Activated CD4-positive, alpha-beta memory T cell treated with anti-CD3 and anti-CD28 coated beads for 36 hours (primary cell): Measurements from ENCODE around the gene FGF22. TPM values are rescaled to one million over a fixed set of nuclear protein-coding genes. Genes with fewer than 3 reads are reported as not detected.
"Not testable (repeated sequence)": the region's sequence is repeated elsewhere in the genome, so short reads cannot be mapped to it uniquely, and the experiment has no call there.

Source experiments
- CTCF ChIA-PET: fragments of 350-600 bp; sonication (Branson Sonifier 250); formaldehyde crosslinking; loops from one replicate; lab custom pipeline; 2021; ENCODE audit warnings: antibody characterized with exemption, inconsistent platforms; lab: Charles Lee
- POLR2A ChIA-PET: fragments of 350-600 bp; sonication (Branson Sonifier 250); formaldehyde crosslinking; loops from one replicate; lab custom pipeline; 2021; ENCODE audit warnings: antibody characterized with exemption; lab: Charles Lee
- DNase-seq: peaks from one replicate; pipeline ENCODE4 v3.0.0-alpha.2; 2020
- H3K27ac Mint-ChIP-seq: one replicate; pipeline ENCODE4 v1.8.0; 2021; ENCODE audit warnings: mixed read lengths
- H3K27me3 Mint-ChIP-seq: one replicate; pipeline ENCODE4 v1.8.0; 2021; ENCODE audit warnings: mixed read lengths
- H3K36me3 Mint-ChIP-seq: one replicate; pipeline ENCODE4 v1.8.0; 2021; ENCODE audit warnings: mixed read lengths
- H3K4me1 Mint-ChIP-seq: one replicate; pipeline ENCODE4 v1.8.0; 2021; ENCODE audit warnings: low read depth, mixed read lengths
- H3K4me3 Mint-ChIP-seq: one replicate; pipeline ENCODE4 v1.8.0; 2021; ENCODE audit warnings: mild to moderate bottlenecking, mixed read lengths
- H3K9me3 Mint-ChIP-seq: one replicate; pipeline ENCODE4 v1.8.0; 2021; ENCODE audit warnings: mixed read lengths
- intact Hi-C: fragments of 100-400 bp; cut with micrococcal nuclease; formaldehyde crosslinking; loops from one replicate; pipeline ENCODE4 v1.15.1; 2023
- total RNA-seq, 2 experiments: library from RNA; stranded (reverse); gene quantifications; one replicate each; pipeline ENCODE4 v1.2.3, GENCODE V29; 2021

FGF22 gene
- total RNA-seq, 2 experiments from 2014 or later = 0.14 TPM; not detected in 1

DNA sequence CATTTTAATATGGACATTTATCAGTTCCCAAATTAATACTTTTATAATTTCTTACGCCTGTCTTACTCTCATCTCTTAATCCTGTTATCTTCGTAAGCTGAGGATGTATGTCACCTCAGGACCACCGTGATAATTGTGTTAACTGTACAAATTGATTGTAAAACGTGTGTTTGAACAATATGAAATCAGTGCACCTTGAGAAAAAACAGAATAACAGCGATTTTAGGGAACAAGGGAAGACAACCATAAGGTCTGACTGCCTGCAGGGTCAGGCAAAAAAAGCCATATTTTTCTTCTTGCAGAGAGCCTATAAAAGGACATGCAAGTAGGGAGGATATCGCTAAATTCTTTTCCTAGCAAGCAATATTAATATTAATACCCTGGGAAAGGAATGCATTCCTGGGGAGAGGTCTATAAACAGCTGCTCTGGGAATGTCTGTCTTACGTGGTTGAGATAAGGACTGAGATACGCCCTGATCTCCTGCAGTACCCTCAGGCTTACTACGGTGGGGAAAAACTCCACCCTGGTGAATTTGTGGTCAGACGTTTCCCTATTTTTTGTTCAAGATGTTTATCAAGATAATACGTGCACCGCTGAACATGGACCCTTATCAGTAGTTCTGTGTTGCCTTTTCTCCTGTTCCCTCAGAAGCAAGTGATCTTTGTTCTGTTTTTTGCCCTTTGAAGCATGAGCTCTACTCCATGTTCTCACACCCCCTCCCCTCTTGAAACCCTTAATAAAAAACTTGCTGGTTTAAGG is 29.2 kb downstream of the FGF22 start:
- H3K9me3 Mint-ChIP-seq, H3K36me3 Mint-ChIP-seq, DNase-seq, H3K4me3 Mint-ChIP-seq, POLR2A ChIA-PET, H3K27me3 Mint-ChIP-seq, H3K27ac Mint-ChIP-seq: not testable (repeated sequence)
- CTCF ChIA-PET = interaction anchor here (1.9 kb wide), 1 partner anchor 65 kb away, joined by 9 read pairs; no protein-coding TSS in a partner anchor
- intact Hi-C loops = loop anchor here (10.0 kb wide), 1 partner anchor 246 kb away; the partner anchor contains the start of genes KISS1R and R3HDM4
- H3K4me1 Mint-ChIP-seq = peaks cover 10% of the 10 kb centered on the region

DNA sequence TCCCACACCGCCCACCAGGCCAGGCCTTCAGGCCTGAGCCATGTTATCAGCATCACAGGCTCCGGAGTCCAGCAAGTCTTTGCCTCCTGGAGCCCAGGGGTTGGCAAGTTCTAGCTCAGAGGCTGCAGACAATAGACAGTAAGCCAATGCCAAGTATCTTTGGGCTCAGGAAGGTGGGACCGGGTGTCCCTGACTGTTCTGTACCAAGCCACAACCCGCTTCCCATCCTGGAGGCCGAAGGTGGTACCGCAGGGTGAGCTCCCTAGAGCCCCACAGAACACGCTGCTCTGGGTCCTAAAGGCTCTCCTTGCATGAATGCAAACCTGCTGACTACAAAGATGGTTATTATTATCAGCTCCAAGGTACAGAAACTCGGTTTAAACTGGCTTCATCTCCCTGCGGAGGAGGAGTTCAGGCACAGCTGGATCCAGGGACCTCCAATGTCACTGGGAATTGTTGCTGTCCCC is 31.0 kb downstream of the FGF22 start:
- Mint-ChIP-seq H3K36me3 (no peaks in the 10 kb centered on the region), H3K4me3 (no peak overlapping the region), H3K9me3 (peaks cover 2% of the 10 kb centered on the region), H3K4me1 (no peaks in the 10 kb centered on the region), H3K27ac (no peak overlapping the region), H3K27me3 (peaks cover 18% of the 10 kb centered on the region)
- intact Hi-C loops = no loop called here
- no peak for DNase-seq
- ChIA-PET CTCF (interaction anchor here (0.8 to 1.9 kb wide), 3 partner anchors 10 to 63 kb away, joined by 3 to 9 read pairs (median 3); no protein-coding TSS in a partner anchor), POLR2A (interaction anchor here (1.1 kb wide), 1 partner anchor 9 kb away, joined by 4 read pairs; no protein-coding TSS in a partner anchor)

DNA sequence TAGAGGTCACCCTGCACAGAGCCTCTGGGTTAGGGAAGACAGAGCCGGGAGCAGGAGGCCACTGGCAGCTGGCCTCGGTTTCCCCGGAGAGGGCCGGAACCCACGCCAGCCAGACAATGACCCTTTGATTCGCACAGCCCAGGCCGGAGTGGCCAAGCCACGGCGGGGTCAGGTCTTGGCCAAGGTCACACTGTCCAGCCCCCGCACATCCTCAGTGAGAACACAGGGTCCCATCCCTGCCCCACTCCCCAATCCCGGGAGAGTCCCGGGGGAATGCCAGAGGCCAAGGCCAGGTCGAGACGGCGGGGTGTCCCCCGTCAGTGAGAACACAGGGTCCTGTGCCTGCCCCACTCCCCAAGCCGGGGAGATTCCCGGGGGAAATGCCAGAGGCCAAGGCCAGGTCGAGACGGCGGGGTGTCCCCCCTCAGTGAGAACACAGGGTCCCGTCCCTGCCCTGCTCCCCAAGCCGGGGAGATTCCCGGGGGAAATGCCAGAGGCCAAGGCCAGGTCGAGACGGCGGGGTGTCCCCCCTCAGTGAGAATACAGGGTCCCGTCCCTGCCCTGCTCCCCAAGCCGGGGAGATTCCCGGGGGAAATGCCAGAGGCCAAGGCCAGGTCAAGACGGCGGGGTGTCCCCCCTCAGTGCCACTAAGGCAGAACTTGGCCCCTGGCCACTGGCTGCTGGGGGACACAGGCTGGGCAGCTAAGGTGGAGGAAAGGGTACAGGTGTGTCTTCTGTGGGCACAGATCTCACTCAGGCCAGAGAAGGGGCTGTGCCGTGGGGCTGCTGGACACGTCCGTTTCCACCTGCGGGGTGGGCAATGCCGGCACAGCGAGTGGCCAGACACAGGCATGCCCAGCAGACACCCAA is 34.8 kb downstream of the FGF22 start:
- no peak overlapping the region for H3K4me3 Mint-ChIP-seq
- no peaks in the 10 kb centered on the region for H3K36me3 Mint-ChIP-seq
- ChIA-PET CTCF (no interaction called here), POLR2A (no interaction called here)
- no peaks in the 10 kb centered on the region for H3K9me3 Mint-ChIP-seq
- H3K4me1 Mint-ChIP-seq = no peaks in the 10 kb centered on the region
- H3K27ac Mint-ChIP-seq = no peak overlapping the region
- no peak for DNase-seq
- intact Hi-C loops = no loop called here
- H3K27me3 Mint-ChIP-seq = peaks cover 15% of the 10 kb centered on the region

DNA sequence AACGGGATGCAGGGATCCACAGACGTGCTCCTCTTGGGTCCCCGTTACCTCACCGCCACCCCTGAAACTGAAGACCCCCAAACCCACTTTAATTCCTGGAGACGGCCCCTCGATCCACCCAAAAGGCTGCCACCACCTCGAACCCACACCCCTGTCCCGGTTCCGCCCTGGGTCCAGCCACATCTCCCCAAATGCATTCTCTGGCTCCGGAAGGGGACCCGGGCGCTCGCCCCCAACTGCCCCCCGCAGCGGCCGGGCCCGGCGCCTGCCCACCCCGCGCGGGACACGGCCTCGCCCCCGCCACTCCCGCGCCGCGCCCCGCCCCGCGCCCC is 36.3 kb downstream of the FGF22 start:
- no peaks in the 10 kb centered on the region for H3K36me3 Mint-ChIP-seq
- H3K4me1 Mint-ChIP-seq = no peaks in the 10 kb centered on the region
- peaks cover 15% of the 10 kb centered on the region for H3K27me3 Mint-ChIP-seq
- no peaks in the 10 kb centered on the region for H3K9me3 Mint-ChIP-seq
- no peak overlapping the region for H3K27ac Mint-ChIP-seq
- ChIA-PET CTCF (no interaction called here), POLR2A (no interaction called here)
- no peak overlapping the region for H3K4me3 Mint-ChIP-seq
- intact Hi-C loops = no loop called here
- no peak for DNase-seq

DNA sequence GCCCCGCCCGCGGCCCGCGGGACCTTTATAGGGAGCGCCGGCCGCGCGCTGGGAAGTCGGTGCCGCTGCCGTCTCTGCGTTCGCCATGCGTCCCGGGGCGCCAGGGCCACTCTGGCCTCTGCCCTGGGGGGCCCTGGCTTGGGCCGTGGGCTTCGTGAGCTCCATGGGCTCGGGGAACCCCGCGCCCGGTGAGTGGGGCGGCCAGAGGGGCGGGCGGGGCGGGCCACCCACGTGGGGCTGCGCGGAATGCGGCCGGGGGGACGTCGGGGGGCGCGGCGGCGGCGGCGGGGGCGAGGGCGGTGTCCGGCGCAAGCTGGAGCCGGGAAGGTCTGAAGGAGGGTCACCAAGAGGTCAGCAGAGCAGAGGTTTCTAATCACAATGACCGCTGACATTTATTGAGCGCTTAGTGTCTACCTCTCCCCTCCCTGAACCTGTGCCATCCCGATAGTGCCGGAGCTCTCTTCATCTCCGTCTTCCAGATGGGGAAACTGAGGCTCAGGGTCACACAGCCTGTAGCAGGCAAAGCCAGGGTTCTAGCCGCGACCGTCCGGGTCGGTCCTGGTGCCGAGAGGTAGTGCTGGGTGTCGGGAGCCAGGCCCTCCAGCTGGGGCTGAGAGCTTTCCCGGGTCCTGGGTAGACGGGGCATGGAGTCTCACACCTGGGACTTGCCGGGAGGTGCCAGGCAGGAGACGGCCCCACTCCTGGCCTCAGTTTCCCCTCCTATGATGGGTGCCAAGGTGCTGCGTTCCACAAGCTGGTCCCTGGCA is 36.8 kb downstream of the FGF22 start, which contains the start of gene FSTL3:
Gene FSTL3 (plus strand): TSS at position 54 of the 767 bp plus-strand sequence. CDS start 32 bp downstream, at position 86.
- H3K36me3 Mint-ChIP-seq = no peaks in the 10 kb centered on the region
- peaks cover 15% of the 10 kb centered on the region for H3K27me3 Mint-ChIP-seq
- ChIA-PET CTCF (interaction anchor here (0.6 to 0.8 kb wide), 2 partner anchors 58 to 166 kb away, joined by 3 to 4 read pairs; no protein-coding TSS in a partner anchor), POLR2A (no interaction called here)
- H3K4me3 Mint-ChIP-seq = no peak within 1 kb of the TSS
- no peak for DNase-seq
- intact Hi-C loops = no loop called here
- no peaks in the 10 kb centered on the region for H3K9me3 Mint-ChIP-seq
- H3K4me1 Mint-ChIP-seq = no peaks in the 10 kb centered on the region
- H3K27ac Mint-ChIP-seq = no peak within 1 kb of the TSS

DNA sequence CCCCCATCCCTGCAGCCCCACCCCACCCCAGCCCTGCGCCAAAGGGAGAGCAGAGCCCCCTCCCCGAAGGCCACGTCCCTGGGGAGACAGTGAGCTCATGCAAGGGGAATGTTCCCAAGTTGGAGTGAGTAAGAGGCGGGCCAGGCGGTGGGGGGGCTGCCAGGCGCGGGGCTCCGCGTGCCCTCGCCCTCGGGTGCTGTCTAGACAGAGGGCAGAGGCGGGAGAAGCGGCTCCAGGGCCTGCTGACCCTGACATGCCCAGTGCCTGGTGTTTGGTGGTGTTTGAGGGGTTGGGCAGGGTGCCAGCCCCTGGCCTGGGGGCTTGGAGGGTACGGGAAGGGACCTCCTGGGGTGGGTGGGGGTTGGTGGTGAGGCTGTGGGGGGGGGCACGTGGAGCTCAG is 37.5 kb downstream of the FGF22 start:
- peaks cover 15% of the 10 kb centered on the region for H3K27me3 Mint-ChIP-seq
- ChIA-PET CTCF (interaction anchor here (0.8 kb wide), 1 partner anchor 57 kb away, joined by 3 read pairs; no protein-coding TSS in a partner anchor), POLR2A (no interaction called here)
- no peaks in the 10 kb centered on the region for H3K4me1 Mint-ChIP-seq
- no peak overlapping the region for H3K27ac Mint-ChIP-seq
- intact Hi-C loops = no loop called here
- H3K4me3 Mint-ChIP-seq = no peak overlapping the region
- no peaks in the 10 kb centered on the region for H3K9me3 Mint-ChIP-seq
- H3K36me3 Mint-ChIP-seq = no peaks in the 10 kb centered on the region
- DNase-seq = no peak

DNA sequence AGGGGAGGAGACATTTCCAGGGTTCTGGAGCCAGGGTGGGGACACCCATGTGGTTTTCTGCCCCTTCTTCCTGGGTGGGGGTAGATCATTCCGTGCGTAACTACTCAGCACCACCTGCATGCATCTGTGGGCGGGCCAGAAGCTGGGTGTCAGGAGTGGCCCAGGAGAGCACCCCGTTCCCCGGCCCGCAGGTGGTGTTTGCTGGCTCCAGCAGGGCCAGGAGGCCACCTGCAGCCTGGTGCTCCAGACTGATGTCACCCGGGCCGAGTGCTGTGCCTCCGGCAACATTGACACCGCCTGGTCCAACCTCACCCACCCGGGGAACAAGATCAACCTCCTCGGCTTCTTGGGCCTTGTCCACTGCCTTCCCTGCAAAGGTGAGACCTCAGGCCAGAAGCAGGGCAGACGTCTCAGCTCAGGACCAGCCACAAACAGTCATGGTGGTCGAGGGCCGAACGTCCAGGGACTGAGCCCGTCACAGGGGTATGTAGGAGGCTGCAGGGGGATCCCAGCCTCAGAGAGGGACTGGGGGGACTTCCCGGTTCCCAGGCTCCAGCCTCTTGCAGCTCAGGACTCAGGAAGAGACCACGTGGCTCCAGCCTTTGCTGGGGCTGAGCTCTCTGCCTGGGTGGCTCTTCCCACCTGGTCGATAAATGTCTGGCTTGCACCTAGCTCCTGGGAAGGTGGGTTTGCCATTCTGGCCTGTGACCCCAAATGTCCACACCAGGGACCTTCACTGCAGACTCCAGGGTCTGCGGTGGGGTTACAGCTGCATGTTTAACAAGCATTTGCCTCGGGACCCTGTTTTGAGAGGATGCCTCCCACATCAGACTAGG is 38.1 kb downstream of the FGF22 start:
- Mint-ChIP-seq H3K36me3 (no peaks in the 10 kb centered on the region), H3K4me1 (no peaks in the 10 kb centered on the region), H3K9me3 (no peaks in the 10 kb centered on the region), H3K27ac (no peak overlapping the region), H3K4me3 (no peak overlapping the region), H3K27me3 (peaks cover 15% of the 10 kb centered on the region)
- intact Hi-C loops = no loop called here
- ChIA-PET CTCF (interaction anchor here (0.8 kb wide), 1 partner anchor 56 kb away, joined by 3 read pairs; no protein-coding TSS in a partner anchor), POLR2A (interaction anchor here (0.6 kb wide), 1 partner anchor 22 kb away, joined by 4 read pairs; no protein-coding TSS in a partner anchor)
- no peak for DNase-seq

DNA sequence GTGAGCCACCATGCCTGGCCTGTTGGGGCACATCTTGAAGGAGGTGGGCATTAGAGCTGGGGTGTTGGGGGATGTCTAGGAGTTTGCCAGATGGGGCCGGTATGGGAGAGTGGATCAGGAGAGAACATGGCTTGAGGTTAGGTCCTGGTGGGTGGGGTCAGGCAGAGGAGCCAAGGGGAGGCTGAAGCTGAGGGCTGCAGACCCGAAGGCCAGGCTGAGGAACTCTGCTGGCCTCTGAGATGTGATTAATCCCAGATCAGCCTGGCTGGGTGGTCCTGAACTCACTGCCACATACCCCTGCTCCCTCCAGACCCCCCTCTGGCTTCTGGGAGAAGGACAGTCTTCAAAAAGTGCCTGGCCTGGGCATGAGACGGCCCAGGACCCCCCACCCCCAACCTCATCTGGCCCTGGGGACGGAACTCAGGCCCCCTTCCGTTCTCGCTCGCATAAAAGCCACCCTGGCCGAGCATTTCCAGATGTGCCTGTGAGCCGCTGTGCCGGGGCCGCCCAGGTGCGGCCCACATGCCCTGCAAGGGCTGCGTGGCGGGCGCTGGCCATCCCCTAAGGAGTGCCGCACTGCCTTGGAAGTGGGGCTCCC is 39.2 kb downstream of the FGF22 start:
- CTCF ChIA-PET = interaction anchor here (0.9 to 2.0 kb wide), 5 partner anchors 13 to 172 kb away, joined by 3 to 7 read pairs (median 5); partner anchors contain the start of gene RNF126
- intact Hi-C loops = no loop called here

DNA sequence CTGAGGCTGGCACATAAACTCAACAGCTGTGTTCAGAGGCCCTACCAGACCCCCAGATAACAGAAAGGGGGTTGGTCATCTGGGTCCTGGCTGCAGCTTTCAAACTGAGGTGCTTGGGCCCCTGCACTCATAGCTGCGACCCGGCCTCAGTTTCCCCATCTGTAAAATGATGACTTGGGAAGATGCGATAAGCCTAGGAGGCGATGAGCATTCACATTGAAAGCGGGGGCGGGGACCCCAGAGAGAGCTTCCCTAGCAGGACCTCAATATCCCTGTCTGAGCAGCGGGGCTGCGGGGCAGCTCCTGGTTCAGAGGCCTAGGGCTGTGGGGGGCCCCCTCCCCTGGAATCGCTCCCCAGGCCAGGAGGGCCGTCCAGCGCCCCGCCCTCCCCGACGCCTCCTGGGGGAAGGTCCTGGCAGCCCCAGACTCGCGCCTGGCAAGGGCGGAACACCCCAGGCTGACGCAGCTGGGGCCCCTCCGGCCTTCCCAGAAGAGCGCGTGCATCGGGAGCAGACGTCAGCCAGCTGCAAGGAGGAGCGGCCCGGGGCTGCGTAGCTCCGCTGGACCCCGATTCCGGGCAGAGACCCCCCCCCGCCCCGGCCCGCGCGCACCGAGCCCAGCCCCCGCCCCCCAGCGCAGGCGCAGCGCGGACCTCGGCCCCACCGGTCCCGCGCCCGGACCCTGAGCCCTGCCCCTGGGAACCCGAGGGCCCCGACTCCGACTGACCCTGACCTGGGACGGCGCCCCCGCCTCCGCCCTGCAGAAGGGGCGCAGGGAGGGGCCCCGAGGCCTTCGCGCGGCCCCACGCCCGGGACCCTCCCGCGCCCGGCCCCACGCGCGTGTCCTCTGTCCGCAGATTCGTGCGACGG is 40.0 kb downstream of the FGF22 start:
- H3K27ac Mint-ChIP-seq = peak overlapping the region; percentile 69
- H3K4me3 Mint-ChIP-seq = peak overlapping the region; percentile 79
- peak; percentile 55 for DNase-seq
- ChIA-PET POLR2A (interaction anchor here (1.0 to 1.4 kb wide), 5 partner anchors 9 to 20 kb away, joined by 3 to 8 read pairs (median 4); partner anchors contain the start of gene RNF126), CTCF (interaction anchor here (0.7 to 2.0 kb wide), 9 partner anchors 9 to 316 kb away, joined by 3 to 7 read pairs (median 3); partner anchors contain the start of genes PALM and RNF126)
- H3K4me1 Mint-ChIP-seq = no peaks in the 10 kb centered on the region
- H3K36me3 Mint-ChIP-seq = no peaks in the 10 kb centered on the region
- no peaks in the 10 kb centered on the region for H3K9me3 Mint-ChIP-seq
- H3K27me3 Mint-ChIP-seq = peaks cover 10% of the 10 kb centered on the region
- intact Hi-C loops = loop anchor here (1.0 to 2.0 kb wide), 4 partner anchors 16 to 118 kb away; partner anchors contain the start of genes BSG, PTBP1 and RNF126

More for the DNA sequence above, 39.2 kb downstream of the FGF22 start:
- H3K27me3 Mint-ChIP-seq = peaks cover 10% of the 10 kb centered on the region
- DNase-seq = no peak
- H3K4me3 Mint-ChIP-seq = peak overlapping the region; percentile 65
- H3K27ac Mint-ChIP-seq = no peak overlapping the region
- POLR2A ChIA-PET = interaction anchor here (1.0 to 1.4 kb wide), 5 partner anchors 9 to 19 kb away, joined by 3 to 8 read pairs (median 4); partner anchors contain the start of gene RNF126
- no peaks in the 10 kb centered on the region for H3K4me1 Mint-ChIP-seq
- H3K36me3 Mint-ChIP-seq = no peaks in the 10 kb centered on the region
- no peaks in the 10 kb centered on the region for H3K9me3 Mint-ChIP-seq
